ENCODE measurements around the gene DDC. TPM values are rescaled to one million over a fixed set of nuclear protein-coding genes. Genes with fewer than 3 reads are reported as not detected.

The DDC gene
- total RNA-seq, 1 donor from 2014 or later: not detected

DNA sequence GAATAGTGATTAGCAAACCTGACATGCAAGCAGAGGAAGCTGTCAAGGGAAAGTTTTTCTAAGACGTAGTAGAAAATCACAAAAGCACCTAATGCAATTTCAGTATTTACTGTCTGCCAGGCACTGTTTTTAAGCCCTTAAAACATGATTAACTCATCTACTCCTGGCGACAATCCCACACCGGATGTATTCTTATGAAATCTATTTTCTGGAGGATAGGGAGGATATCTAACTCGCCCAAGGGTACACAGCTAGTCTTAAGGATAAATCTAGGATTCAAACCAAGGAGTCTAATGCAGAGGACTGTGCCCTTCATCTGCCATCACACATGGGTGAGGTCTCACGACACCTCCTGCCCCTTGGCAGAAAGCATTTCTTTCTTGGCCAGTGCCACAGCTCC is 67.2 kb downstream of the DDC start:
- H3K9me3 Mint-ChIP-seq: no peaks in the 10 kb centered on the region
- CTCF ChIA-PET: no interaction called here
- POLR2A ChIA-PET: no interaction called here
- intact Hi-C loops (cut with micrococcal nuclease): no loop called here
- TF ChIP-seq, protein P1, sequence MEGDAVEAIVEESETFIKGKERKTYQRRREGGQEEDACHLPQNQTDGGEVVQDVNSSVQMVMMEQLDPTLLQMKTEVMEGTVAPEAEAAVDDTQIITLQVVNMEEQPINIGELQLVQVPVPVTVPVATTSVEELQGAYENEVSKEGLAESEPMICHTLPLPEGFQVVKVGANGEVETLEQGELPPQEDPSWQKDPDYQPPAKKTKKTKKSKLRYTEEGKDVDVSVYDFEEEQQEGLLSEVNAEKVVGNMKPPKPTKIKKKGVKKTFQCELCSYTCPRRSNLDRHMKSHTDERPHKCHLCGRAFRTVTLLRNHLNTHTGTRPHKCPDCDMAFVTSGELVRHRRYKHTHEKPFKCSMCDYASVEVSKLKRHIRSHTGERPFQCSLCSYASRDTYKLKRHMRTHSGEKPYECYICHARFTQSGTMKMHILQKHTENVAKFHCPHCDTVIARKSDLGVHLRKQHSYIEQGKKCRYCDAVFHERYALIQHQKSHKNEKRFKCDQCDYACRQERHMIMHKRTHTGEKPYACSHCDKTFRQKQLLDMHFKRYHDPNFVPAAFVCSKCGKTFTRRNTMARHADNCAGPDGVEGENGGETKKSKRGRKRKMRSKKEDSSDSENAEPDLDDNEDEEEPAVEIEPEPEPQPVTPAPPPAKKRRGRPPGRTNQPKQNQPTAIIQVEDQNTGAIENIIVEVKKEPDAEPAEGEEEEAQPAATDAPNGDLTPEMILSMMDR (IDR thresholded peaks at IDR 0.05): no peak
- H3K4me3 Mint-ChIP-seq: no peak overlapping the region
- no peak for DNase-seq
- H3K27ac Mint-ChIP-seq: no peak overlapping the region
- peaks cover 22% of the 10 kb centered on the region for H3K27me3 Mint-ChIP-seq
- H3K4me1 Mint-ChIP-seq: no peaks in the 10 kb centered on the region
- ATAC-seq (ENCODE audit: low read depth): no peak
- H3K36me3 Mint-ChIP-seq (ENCODE audit: low read depth): no peaks in the 10 kb centered on the region

- POLR2A ChIA-PET: no interaction called here
- H3K27ac Mint-ChIP-seq: no peak overlapping the region
- no peaks in the 10 kb centered on the region for H3K9me3 Mint-ChIP-seq
- intact Hi-C loops (cut with micrococcal nuclease): no loop called here
- TF ChIP-seq, protein P1 (IDR thresholded peaks at IDR 0.05): no peak
- CTCF ChIA-PET: no interaction called here
- ATAC-seq (ENCODE audit: low read depth) (no peak), DNase-seq (no peak)
- H3K27me3 Mint-ChIP-seq: peaks cover 26% of the 10 kb centered on the region
- H3K4me1 Mint-ChIP-seq: no peaks in the 10 kb centered on the region
- no peak overlapping the region for H3K4me3 Mint-ChIP-seq
- no peaks in the 10 kb centered on the region for H3K36me3 Mint-ChIP-seq (ENCODE audit: low read depth)
Measured at GRCh38 chr7:50497068-50497642, 68.0 kb downstream of the DDC start.

GRCh38 chr7:50496569-50496968 is 68.6 kb downstream of the DDC start:
- intact Hi-C loops (cut with micrococcal nuclease): no loop called here
- no peak overlapping the region for H3K4me3 Mint-ChIP-seq
- no peaks in the 10 kb centered on the region for H3K9me3 Mint-ChIP-seq
- ChIA-PET POLR2A (interaction anchor here (0.6 kb wide), 1 partner anchor 187 kb away, joined by 4 read pairs; no protein-coding TSS in a partner anchor), CTCF (no interaction called here)
- TF ChIP-seq, protein P1 (IDR thresholded peaks at IDR 0.05): no peak
- H3K27me3 Mint-ChIP-seq: peaks cover 31% of the 10 kb centered on the region
- no peak for ATAC-seq (ENCODE audit: low read depth)
- no peak overlapping the region for H3K27ac Mint-ChIP-seq
- H3K4me1 Mint-ChIP-seq: no peaks in the 10 kb centered on the region
- DNase-seq: no peak
- no peaks in the 10 kb centered on the region for H3K36me3 Mint-ChIP-seq (ENCODE audit: low read depth)

- Mint-ChIP-seq H3K4me1 (no peaks in the 10 kb centered on the region), H3K36me3 (ENCODE audit: low read depth) (no peaks in the 10 kb centered on the region), H3K27ac (no peak overlapping the region), H3K9me3 (no peaks in the 10 kb centered on the region), H3K4me3 (no peak overlapping the region), H3K27me3 (peaks cover 33% of the 10 kb centered on the region)
- POLR2A ChIA-PET: interaction anchor here (0.6 kb wide), 1 partner anchor 187 kb away, joined by 4 read pairs; no protein-coding TSS in a partner anchor
- ATAC-seq (ENCODE audit: low read depth) (no peak), DNase-seq (no peak)
- CTCF ChIA-PET: no interaction called here
- TF ChIP-seq, protein P1 (IDR thresholded peaks at IDR 0.05): no peak
- intact Hi-C loops (cut with micrococcal nuclease): no loop called here
Measured at GRCh38 chr7:50495746-50496145, 69.5 kb downstream of the DDC start.

DNA sequence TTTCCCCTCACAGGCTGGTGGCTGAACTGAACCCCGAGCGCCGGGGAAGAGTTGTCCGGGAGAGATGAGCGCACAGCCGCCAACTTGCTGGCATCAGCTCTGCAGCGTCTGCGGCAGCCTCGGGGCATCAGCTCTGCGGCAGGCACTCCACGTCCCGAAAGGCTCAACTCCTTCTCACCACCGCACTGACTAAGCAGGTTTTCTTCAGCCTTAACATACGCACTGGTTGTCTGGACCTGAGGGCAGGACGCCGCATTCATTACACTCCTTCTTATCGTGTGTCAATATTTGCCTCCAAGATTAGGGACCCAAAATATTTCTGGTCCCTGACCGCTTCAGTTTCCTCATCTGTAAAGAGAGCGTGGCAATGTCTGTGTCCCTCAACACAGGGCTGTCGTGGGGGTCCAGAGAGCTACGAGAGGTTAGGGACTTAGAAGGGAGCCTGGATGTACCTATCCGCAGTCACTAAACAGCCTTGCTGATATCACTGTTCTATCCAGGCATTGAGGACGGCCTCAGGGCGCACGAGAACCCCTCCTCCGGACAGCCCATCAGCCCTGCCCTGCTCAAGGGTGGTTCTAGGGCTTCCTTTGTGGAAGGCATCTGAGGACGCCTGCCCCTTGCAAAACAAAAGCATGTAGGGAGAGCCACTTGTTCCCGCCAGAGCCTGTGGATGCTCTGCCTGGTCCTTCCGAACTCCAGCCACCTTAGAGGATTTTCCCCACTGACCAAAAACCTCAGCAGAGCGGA is 72.3 kb downstream of the DDC start:
- POLR2A ChIA-PET: no interaction called here
- H3K9me3 Mint-ChIP-seq: no peaks in the 10 kb centered on the region
- CTCF ChIA-PET: no interaction called here
- H3K27ac Mint-ChIP-seq: no peak overlapping the region
- DNase-seq (no peak), ATAC-seq (ENCODE audit: low read depth) (no peak)
- H3K36me3 Mint-ChIP-seq (ENCODE audit: low read depth): no peaks in the 10 kb centered on the region
- H3K27me3 Mint-ChIP-seq: peaks cover 27% of the 10 kb centered on the region
- intact Hi-C loops (cut with micrococcal nuclease): no loop called here
- H3K4me1 Mint-ChIP-seq: no peaks in the 10 kb centered on the region
- no peak overlapping the region for H3K4me3 Mint-ChIP-seq
- TF ChIP-seq, protein P1 (IDR thresholded peaks at IDR 0.05): no peak

Measured in activated B cell treated with CpG ODN at 0.5 μM for 24 hours (primary cell).